ENCODE results near the gene SMIM30.
"Not testable (repeated sequence)": the region's sequence is repeated elsewhere in the genome, so short reads cannot be mapped to it uniquely, and the experiment has no call there.

Gene SMIM30

GRCh38 chr7:113128031-113128430 lies 9.7 kb upstream of the SMIM30 start:
- TF ChIP-seq CTCF (conservative IDR thresholded peaks at IDR 0.05; ENCODE audit: low read length): no peak
- DNase-seq (ENCODE audit: low read depth): peak; percentile 21
- no peak overlapping the region for H3K4me3 ChIP-seq (ENCODE audit: low read length)

GRCh38 chr7:113125728-113126127 lies 7.4 kb upstream of the SMIM30 start:
- no peak overlapping the region for H3K4me3 ChIP-seq (ENCODE audit: low read length)
- no peak for TF ChIP-seq CTCF (conservative IDR thresholded peaks at IDR 0.05; ENCODE audit: low read length)
- DNase-seq (ENCODE audit: low read depth): no peak

GRCh38 chr7:113122744-113123143 lies 4.4 kb upstream of the SMIM30 start:
- no peak for TF ChIP-seq CTCF (conservative IDR thresholded peaks at IDR 0.05; ENCODE audit: low read length)
- DNase-seq (ENCODE audit: low read depth): no peak
- no peak overlapping the region for H3K4me3 ChIP-seq (ENCODE audit: low read length)

GRCh38 chr7:113120647-113121046 lies 2.3 kb upstream of the SMIM30 start:
- no peak for DNase-seq (ENCODE audit: low read depth)
- H3K4me3 ChIP-seq (ENCODE audit: low read length): no peak overlapping the region
- TF ChIP-seq CTCF (conservative IDR thresholded peaks at IDR 0.05; ENCODE audit: low read length): no peak

- no peak for TF ChIP-seq CTCF (conservative IDR thresholded peaks at IDR 0.05; ENCODE audit: low read length)
- no peak overlapping the region for H3K4me3 ChIP-seq (ENCODE audit: low read length)
- DNase-seq (ENCODE audit: low read depth): no peak
Observed at GRCh38 chr7:113119429-113119828, 1.1 kb upstream of the SMIM30 start.

- peak overlapping the region; percentile 64 for H3K4me3 ChIP-seq (ENCODE audit: low read length)
- DNase-seq (ENCODE audit: low read depth): not testable (repeated sequence)
Observed at GRCh38 chr7:113117374-113117774, 980 bp downstream of the SMIM30 start.

- DNase-seq (ENCODE audit: low read depth): peak; percentile 9
- no peak overlapping the region for H3K4me3 ChIP-seq (ENCODE audit: low read length)
Observed at GRCh38 chr7:113113912-113114311, 4.4 kb downstream of the SMIM30 start.

More at GRCh38 chr7:113113912-113114311, 4.4 kb downstream of the SMIM30 start:
- peak; percentile 31; the same call in 1 of the 2 replicates for TF ChIP-seq CTCF (conservative IDR thresholded peaks at IDR 0.05; ENCODE audit: low read length)
